ENCODE data around the gene TBC1D22B. TPM values are rescaled to one million over a fixed set of nuclear protein-coding genes. Genes with fewer than 3 reads are reported as not detected.

TBC1D22B gene
- total and polyA plus RNA-seq, 9 of the 15 experiments (the other 6 are each of a cell fraction or from before 2014, with no cell fraction given), result 4.8 to 24.2 (median 13.5) TPM

GRCh38 chr6:37353761-37354525, 96.4 kb downstream of the TBC1D22B start, which contains the start of gene RNF8 (continued):
- TF ChIP-seq HBP1 (CRISPR knock-in tag; IDR thresholded peaks at IDR 0.05) (peak; percentile 86), RBM14 (IDR thresholded peaks at IDR 0.05; ENCODE audit: borderline replicate concordance, insufficient read depth, low read depth, low read length) (no peak), TRIM25 (IDR thresholded peaks at IDR 0.05; ENCODE audit: borderline replicate concordance) (0 out of 2 replicates have a peak, but pooled peaks have one; percentile 31), ZNF609 (CRISPR knock-in tag; IDR thresholded peaks at IDR 0.05; ENCODE audit: borderline replicate concordance) (no peak), CBX5 (IDR thresholded peaks at IDR 0.05; ENCODE audit: borderline replicate concordance, low read depth) (no peak), ZBTB26 (CRISPR knock-in tag; IDR thresholded peaks at IDR 0.05) (peak; percentile 76; the same call in 1 of the 2 replicates), KLF6 (CRISPR knock-in tag; IDR thresholded peaks at IDR 0.05; ENCODE audit: borderline replicate concordance) (no peak), DIDO1 (tag; IDR thresholded peaks at IDR 0.05; ENCODE audit: low read depth) (peak; percentile 61; the same call in 1 of the 2 replicates), XRCC5 (IDR thresholded peaks at IDR 0.05; ENCODE audit: low read depth, low read length) (peak; percentile 98), CXXC5 (CRISPR knock-in tag; IDR thresholded peaks at IDR 0.05) (peak; percentile 75), BRF1 (IDR thresholded peaks at IDR 0.05; ENCODE audit: borderline replicate concordance, extremely low read depth, insufficient read length) (no peak), MYC (IDR thresholded peaks at IDR 0.05; ENCODE audit: low read depth, low read length) (0 out of 2 replicates have a peak, but pooled peaks have one; percentile 22), MYC (CRISPR knock-in tag; IDR thresholded peaks at IDR 0.05; ENCODE audit: borderline replicate concordance, low read depth) (no peak), CHAMP1 (IDR thresholded peaks at IDR 0.05) (no peak)
